Activated CD8-positive, alpha-beta T cell treated with anti-CD3 and anti-CD28 coated beads for 36 hours (primary cell): ENCODE data around the gene ABCB8. TPM values are rescaled to one million over a fixed set of nuclear protein-coding genes. Genes with fewer than 3 reads are reported as not detected.

Experiments
- ATAC-seq: fragments of 200-7000 bp; cut with Tn5 transposase; one replicate; pipeline ENCODE4 v1.10.0; 2021; ENCODE audit warnings: mild to moderate bottlenecking, moderate library complexity
- CTCF ChIA-PET: fragments of 350-600 bp; sonication (Branson Sonifier 250); formaldehyde crosslinking; loops from one replicate; lab custom pipeline; 2021; ENCODE audit warnings: antibody characterized with exemption; lab: Charles Lee
- POLR2A ChIA-PET: fragments of 350-600 bp; sonication (Branson Sonifier 250); formaldehyde crosslinking; loops from one replicate; lab custom pipeline; 2021; ENCODE audit warnings: antibody characterized with exemption; lab: Charles Lee
- DNase-seq: peaks from one replicate; pipeline ENCODE4 v3.0.0-alpha.2; 2020
- H3K27ac Mint-ChIP-seq: one replicate; pipeline ENCODE4 v1.8.0; 2021; ENCODE audit warnings: mild to moderate bottlenecking, mixed read lengths
- H3K27me3 Mint-ChIP-seq: one replicate; pipeline ENCODE4 v1.8.0; 2021; ENCODE audit warnings: mixed read lengths
- H3K36me3 Mint-ChIP-seq: one replicate; pipeline ENCODE4 v1.8.0; 2021; ENCODE audit warnings: low read depth, mixed read lengths
- H3K4me1 Mint-ChIP-seq: one replicate; pipeline ENCODE4 v1.8.0; 2021; ENCODE audit warnings: low read depth, mixed read lengths
- H3K4me3 Mint-ChIP-seq: one replicate; pipeline ENCODE4 v1.8.0; 2021; ENCODE audit warnings: mild to moderate bottlenecking, moderate library complexity, mixed read lengths
- H3K9me3 Mint-ChIP-seq: one replicate; pipeline ENCODE4 v1.8.0; 2021; ENCODE audit warnings: mixed read lengths
- CTCF ChIP-seq: fragments of 200-600 bp; IDR thresholded peaks from one replicate; pipeline ENCODE4 v1.8.0; 2022; ENCODE audit warnings: antibody characterized with exemption, mild to moderate bottlenecking
- intact Hi-C: fragments of 100-400 bp; cut with micrococcal nuclease; formaldehyde crosslinking; loops from one replicate; pipeline ENCODE4 v1.10.0; 2022
- total RNA-seq, 2 experiments: library from RNA; stranded (reverse); gene quantifications; one replicate each; pipeline ENCODE4 v1.2.3, GENCODE V29; 2021

ABCB8 gene
- total RNA-seq, 2 experiments from 2014 or later = 41.4 to 47.5 TPM

- CTCF ChIA-PET = interaction anchor here (0.7 to 8.6 kb wide), 28 partner anchors 9 to 130 kb away, joined by 3 to 73 read pairs (median 5); partner anchors contain the start of genes ABCB8, CDK5 and FASTK
- peaks cover 14% of the 10 kb centered on the region for H3K36me3 Mint-ChIP-seq
Measured at GRCh38 chr7:151017953-151018420, 10.3 kb upstream of the ABCB8 start.

GRCh38 chr7:151018421-151019129 is 9.7 kb upstream of the ABCB8 start:
- intact Hi-C loops = no loop called here
- peaks cover 49% of the 10 kb centered on the region for H3K4me1 Mint-ChIP-seq
- H3K4me3 Mint-ChIP-seq = peak overlapping the region; percentile 79
- peaks cover 10% of the 10 kb centered on the region for H3K27me3 Mint-ChIP-seq
- H3K27ac Mint-ChIP-seq = peak overlapping the region; percentile 76
- ATAC-seq (peak; percentile 40), DNase-seq (peak; percentile 68)
- ChIA-PET POLR2A (interaction anchor here (0.6 to 3.5 kb wide), 8 partner anchors 10 to 487 kb away, joined by 3 to 20 read pairs (median 3); partner anchors contain the start of genes ABCB8 and ABCF2), CTCF (interaction anchor here (0.6 to 8.6 kb wide), 31 partner anchors 10 to 504 kb away, joined by 3 to 73 read pairs (median 4); partner anchors contain the start of genes ABCB8, CDK5 and GIMAP7)
- peak; percentile 68 for TF ChIP-seq CTCF
- H3K9me3 Mint-ChIP-seq = no peaks in the 10 kb centered on the region
- peaks cover 14% of the 10 kb centered on the region for H3K36me3 Mint-ChIP-seq

More at GRCh38 chr7:151017953-151018420, 10.3 kb upstream of the ABCB8 start:
- peaks cover 10% of the 10 kb centered on the region for H3K27me3 Mint-ChIP-seq
- peak; percentile 99 for TF ChIP-seq CTCF
- peak overlapping the region; percentile 79 for H3K4me3 Mint-ChIP-seq
- POLR2A ChIA-PET = interaction anchor here (0.6 to 3.5 kb wide), 4 partner anchors 9 to 486 kb away, joined by 3 to 20 read pairs (median 12); partner anchors contain the start of gene ABCB8
- H3K27ac Mint-ChIP-seq = peak overlapping the region; percentile 75
- ATAC-seq (peak; percentile 71), DNase-seq (peak; percentile 89)
- intact Hi-C loops = no loop called here
- H3K4me1 Mint-ChIP-seq = peaks cover 52% of the 10 kb centered on the region
- H3K9me3 Mint-ChIP-seq = no peaks in the 10 kb centered on the region

GRCh38 chr7:151019130-151019447 is 9.2 kb upstream of the ABCB8 start:
- H3K4me1 Mint-ChIP-seq = peaks cover 44% of the 10 kb centered on the region
- H3K9me3 Mint-ChIP-seq = no peaks in the 10 kb centered on the region
- H3K27ac Mint-ChIP-seq = peak overlapping the region; percentile 76
- ATAC-seq = no peak
- H3K27me3 Mint-ChIP-seq = peaks cover 10% of the 10 kb centered on the region
- intact Hi-C loops = no loop called here
- ChIA-PET CTCF (interaction anchor here (0.6 to 8.6 kb wide), 26 partner anchors 10 to 504 kb away, joined by 3 to 73 read pairs (median 5); partner anchors contain the start of genes ABCB8 and GIMAP7), POLR2A (interaction anchor here (0.7 to 3.5 kb wide), 6 partner anchors 9 to 280 kb away, joined by 3 to 20 read pairs (median 3); partner anchors contain the start of genes ABCB8 and ABCF2)
- peaks cover 10% of the 10 kb centered on the region for H3K36me3 Mint-ChIP-seq
- peak overlapping the region; percentile 79 for H3K4me3 Mint-ChIP-seq
- no peak for DNase-seq
- TF ChIP-seq CTCF = no peak

GRCh38 chr7:151020231-151020630 is 8.0 kb upstream of the ABCB8 start:
- no peaks in the 10 kb centered on the region for H3K9me3 Mint-ChIP-seq
- H3K27ac Mint-ChIP-seq = no peak overlapping the region
- POLR2A ChIA-PET = interaction anchor here (0.5 to 3.5 kb wide), 5 partner anchors 8 to 111 kb away, joined by 3 to 20 read pairs (median 3); partner anchors contain the start of gene ABCB8
- no peak for TF ChIP-seq CTCF
- no peak overlapping the region for H3K4me3 Mint-ChIP-seq
- ATAC-seq (no peak), DNase-seq (no peak)
- CTCF ChIA-PET = interaction anchor here (2.7 to 8.6 kb wide), 4 partner anchors 9 to 122 kb away, joined by 15 to 73 read pairs (median 23); partner anchors contain the start of gene ABCB8
- H3K36me3 Mint-ChIP-seq = peaks cover 3% of the 10 kb centered on the region
- intact Hi-C loops = no loop called here
- peaks cover 10% of the 10 kb centered on the region for H3K27me3 Mint-ChIP-seq
- peaks cover 34% of the 10 kb centered on the region for H3K4me1 Mint-ChIP-seq
